HG02759 (cell line): ENCODE results near the gene ODAM.
"Not testable (repeated sequence)": the region's sequence is repeated elsewhere in the genome, so short reads cannot be mapped to it uniquely, and the experiment has no call there.

Experiments
- ATAC-seq: cut with Tn5 transposase; IDR thresholded peaks from one replicate; pipeline ENCODE4 v1.9.1; 2021; ENCODE audit warnings: mild to moderate bottlenecking, moderate library complexity; ENCODE audit not compliant: unreplicated experiment

Gene ODAM

GRCh38 chr4:70195425-70195824 lies at the start of gene ODAM:
ODAM (plus strand) TSS chr4:70195725; CDS start chr4:70196544, 819 bp downstream.
- no peak for ATAC-seq

- no peak for ATAC-seq
Observed at GRCh38 chr4:70151271-70151670, 44.3 kb upstream of the ODAM start.

GRCh38 chr4:70152088-70152487 lies 43.4 kb upstream of the ODAM start:
- no peak for ATAC-seq

- ATAC-seq = no peak
Observed at GRCh38 chr4:70153937-70154336, 41.6 kb upstream of the ODAM start, which contains the start of gene PRR27. PRR27 (plus strand) TSS chr4:70154237; CDS start chr4:70154376, 139 bp downstream.

- no peak for ATAC-seq
Observed at GRCh38 chr4:70158576-70158975, 36.9 kb upstream of the ODAM start.

- no peak for ATAC-seq
Observed at GRCh38 chr4:70177090-70177489, 18.4 kb upstream of the ODAM start.

- no peak for ATAC-seq
Observed at GRCh38 chr4:70178075-70178660, 17.4 kb upstream of the ODAM start.

GRCh38 chr4:70179811-70180210 lies 15.7 kb upstream of the ODAM start:
- ATAC-seq = no peak

GRCh38 chr4:70181864-70182263 lies 13.7 kb upstream of the ODAM start:
- no peak for ATAC-seq

GRCh38 chr4:70182517-70183167 lies 12.9 kb upstream of the ODAM start:
- no peak for ATAC-seq

GRCh38 chr4:70183168-70183939 lies 12.2 kb upstream of the ODAM start:
- peak; percentile 88 for ATAC-seq

- ATAC-seq = no peak
Observed at GRCh38 chr4:70183940-70184246, 11.6 kb upstream of the ODAM start.

GRCh38 chr4:70187216-70187615 lies 8.3 kb upstream of the ODAM start:
- no peak for ATAC-seq

- no peak for ATAC-seq
Observed at GRCh38 chr4:70190579-70190978, 4.9 kb upstream of the ODAM start.

- ATAC-seq = no peak
Observed at GRCh38 chr4:70191647-70192046, 3.9 kb upstream of the ODAM start.

GRCh38 chr4:70192895-70193294 lies 2.6 kb upstream of the ODAM start:
- no peak for ATAC-seq

- no peak for ATAC-seq
Observed at GRCh38 chr4:70196857-70197256, 1.3 kb downstream of the ODAM start.

GRCh38 chr4:70197842-70198241 lies 2.3 kb downstream of the ODAM start:
- ATAC-seq = no peak

- ATAC-seq = no peak
Observed at GRCh38 chr4:70203601-70204000, 8.1 kb downstream of the ODAM start.

GRCh38 chr4:70212752-70213151 lies 17.2 kb downstream of the ODAM start:
- ATAC-seq = not testable (repeated sequence)

GRCh38 chr4:70216109-70216508 lies 20.6 kb downstream of the ODAM start:
- ATAC-seq = not testable (repeated sequence)

GRCh38 chr4:70216550-70216949 lies 21.0 kb downstream of the ODAM start:
- not testable (repeated sequence) for ATAC-seq
